GM10266 (cell line): ENCODE data around the gene ZNF747.

Experiments used
- DNase-seq: peaks from one replicate; pipeline ENCODE4 v3.0.0; 2012; ENCODE audit errors: extremely low spot score
- CTCF ChIP-seq: IDR thresholded peaks from 2 replicates; pipeline ENCODE4 v1.5.1; 2012; ENCODE audit warnings: mild to moderate bottlenecking, low read depth; ENCODE audit not compliant: control insufficient read depth, insufficient read depth; ENCODE audit errors: missing control alignments

ZNF747 gene

DNA sequence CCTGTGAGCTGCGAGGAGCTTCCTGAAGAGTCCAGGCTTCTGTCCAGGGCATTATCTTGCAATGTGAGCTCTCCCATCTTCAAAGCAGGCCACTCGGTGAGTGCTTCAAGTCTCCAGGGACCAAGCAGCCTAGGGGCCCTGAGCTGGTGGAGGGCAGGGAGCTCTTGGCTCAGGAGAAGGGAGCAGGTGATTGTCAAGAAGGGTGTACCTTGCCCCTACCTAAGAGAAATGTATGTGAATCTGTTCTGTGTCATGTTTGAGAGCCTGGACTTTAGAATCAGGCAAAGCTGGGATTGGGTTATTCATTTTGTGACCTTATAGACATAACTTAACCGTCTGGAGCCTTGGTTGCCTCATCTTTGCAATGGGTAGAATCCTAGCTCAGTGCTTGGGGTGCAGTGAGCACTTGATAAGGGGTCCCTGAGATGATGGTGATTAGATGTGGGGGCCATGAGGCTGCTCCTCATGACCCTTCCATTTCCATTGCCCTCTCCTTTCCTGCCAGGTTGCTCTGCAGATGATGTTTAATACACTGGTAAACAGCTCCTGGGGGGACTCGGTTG, 24.2 kb downstream of the ZNF747 start:
- TF ChIP-seq CTCF = no peak

DNA sequence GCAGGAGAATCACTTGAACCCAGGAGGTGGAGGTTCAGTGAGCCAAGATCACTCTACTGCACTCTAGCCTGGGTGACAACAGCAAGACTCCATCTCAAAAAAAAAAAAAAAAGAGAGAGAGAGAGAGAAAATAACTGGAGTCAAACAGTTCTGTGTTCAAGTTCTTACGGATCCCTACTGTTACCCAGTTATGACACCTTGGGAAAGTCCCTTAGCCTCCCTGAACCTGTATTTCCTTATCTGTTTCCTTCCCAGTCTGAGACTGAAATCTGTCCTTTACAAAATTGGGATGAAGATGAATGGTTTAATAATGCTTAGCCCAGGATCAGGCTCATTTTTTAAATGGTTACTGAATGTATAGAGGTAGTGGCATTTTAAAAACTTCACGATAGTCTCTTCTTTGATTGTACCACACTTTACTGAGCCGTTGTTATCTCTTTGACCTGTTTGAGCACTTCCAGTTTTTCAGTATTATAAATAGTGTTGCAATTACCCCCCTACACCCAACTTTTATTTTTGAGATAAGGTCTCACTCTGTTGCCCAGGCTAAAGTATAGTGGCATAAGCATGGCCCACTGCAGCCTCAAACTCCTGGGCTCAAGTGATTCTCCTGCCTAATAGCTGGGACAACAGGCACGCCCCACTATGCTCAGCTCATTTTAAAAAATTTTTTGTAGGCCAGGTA, 25.4 kb downstream of the ZNF747 start:
- DNase-seq = no peak
- TF ChIP-seq CTCF = no peak

More for the DNA sequence above, 24.2 kb downstream of the ZNF747 start:
- no peak for DNase-seq

DNA sequence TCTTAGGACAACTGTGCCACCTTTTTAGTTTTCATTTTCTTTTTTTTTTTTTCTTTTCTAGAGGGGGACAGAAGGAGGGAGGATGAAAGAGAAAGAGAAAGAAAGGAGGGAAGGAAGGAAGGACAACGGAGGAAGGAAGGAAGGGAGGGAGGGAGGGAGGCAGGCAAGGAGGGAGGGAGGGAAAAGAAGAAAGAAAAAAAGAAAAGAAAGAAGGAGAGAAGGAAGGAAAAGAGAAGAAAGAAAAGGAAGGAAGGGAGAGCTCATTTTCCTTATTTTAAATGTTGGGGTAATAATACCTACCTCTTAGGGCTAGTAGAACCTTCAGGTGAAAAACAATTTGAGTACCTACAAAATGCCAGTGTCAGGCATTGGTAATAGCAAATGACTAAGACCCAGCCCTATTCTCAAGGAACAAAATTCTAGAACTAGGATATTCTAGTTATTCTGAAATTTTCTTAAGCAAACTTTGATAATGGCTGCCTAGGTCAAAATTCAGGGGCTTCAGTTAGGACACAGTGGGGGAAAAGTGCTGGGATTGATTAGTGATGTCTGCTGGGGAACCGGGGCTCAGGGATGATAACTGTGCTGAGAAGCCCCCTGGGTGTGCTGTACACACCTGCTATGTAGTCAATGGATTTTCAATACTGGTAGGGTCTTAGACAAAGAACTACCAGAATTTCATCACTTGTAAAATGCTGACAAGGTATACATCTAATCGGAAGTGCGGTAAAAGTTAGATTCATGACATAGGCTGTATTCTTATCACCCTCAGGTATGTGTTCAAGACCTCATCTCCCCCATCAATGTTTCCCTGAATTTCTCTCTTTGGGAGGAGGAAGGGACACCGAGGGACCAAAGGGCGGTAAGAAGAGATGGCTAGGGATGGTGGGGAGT, 31.0 kb downstream of the ZNF747 start:
- no peak for DNase-seq
- no peak for TF ChIP-seq CTCF

GRCh38 chr16:30499284-30499683, 35.4 kb downstream of the ZNF747 start:
- DNase-seq = no peak
- TF ChIP-seq CTCF = no peak

DNA sequence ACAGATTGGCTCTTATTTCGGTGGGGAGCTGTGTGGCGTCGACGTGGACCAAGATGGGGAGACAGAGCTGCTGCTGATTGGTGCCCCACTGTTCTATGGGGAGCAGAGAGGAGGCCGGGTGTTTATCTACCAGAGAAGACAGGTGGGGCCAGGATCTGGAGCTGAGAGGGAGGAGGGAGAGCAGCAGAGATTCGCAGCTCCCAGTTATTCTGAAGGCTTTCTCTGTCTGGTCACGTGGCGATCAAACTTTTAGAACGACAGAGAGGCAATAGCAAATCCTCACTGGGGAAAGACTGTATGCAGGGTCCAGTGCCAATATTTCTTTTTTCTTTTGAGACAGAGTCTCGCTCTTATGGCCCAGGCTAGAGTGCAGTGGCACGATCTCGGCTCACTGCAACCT, 39.9 kb downstream of the ZNF747 start:
- no peak for DNase-seq
- no peak for TF ChIP-seq CTCF

GRCh38 chr16:30493941-30494488, 40.6 kb downstream of the ZNF747 start:
- DNase-seq = no peak
- TF ChIP-seq CTCF = no peak

DNA sequence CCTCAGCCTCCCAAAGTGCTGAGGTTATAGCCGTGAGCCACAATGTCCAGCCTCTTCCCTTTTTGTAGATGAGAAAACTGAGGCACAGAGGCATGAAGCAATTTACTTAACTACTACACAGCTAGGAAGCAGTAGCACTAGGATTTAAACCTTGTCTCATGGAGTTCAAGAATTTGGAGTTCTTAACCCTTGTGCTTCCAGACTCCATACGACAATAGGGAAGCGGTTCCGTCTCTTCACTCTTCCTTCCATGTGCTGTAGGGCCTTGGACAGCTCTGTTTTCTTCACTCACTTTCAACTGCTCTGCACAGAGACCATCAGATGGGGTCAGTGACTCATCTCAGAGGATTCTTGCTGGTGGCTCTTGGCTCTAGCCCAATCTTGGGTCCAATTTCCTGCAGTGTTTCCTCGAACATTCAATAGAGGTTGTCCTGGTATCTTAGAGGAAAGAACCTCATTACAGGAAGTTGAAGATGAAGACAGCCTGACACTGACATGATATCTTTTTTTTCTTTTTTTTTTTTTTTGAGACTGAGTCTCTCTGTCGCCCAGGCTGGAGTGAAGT, 42.8 kb downstream of the ZNF747 start:
- TF ChIP-seq CTCF = no peak
- DNase-seq = no peak
